Measurements from ENCODE around the gene MLLT3.

MLLT3 gene

GRCh38 chr9:20564650-20565049, 57.6 kb downstream of the MLLT3 start:
- no peak for DNase-seq (ENCODE audit: low spot score)
- TF ChIP-seq CTCF (IDR thresholded peaks at IDR 0.05; ENCODE audit: extremely low read depth, missing control alignments) = no peak

- DNase-seq (ENCODE audit: low spot score) = no peak
- no peak for TF ChIP-seq CTCF (IDR thresholded peaks at IDR 0.05; ENCODE audit: extremely low read depth, missing control alignments)
These were observed 58.4 kb downstream of the MLLT3 start for GRCh38 chr9:20563917-20564316.

DNA sequence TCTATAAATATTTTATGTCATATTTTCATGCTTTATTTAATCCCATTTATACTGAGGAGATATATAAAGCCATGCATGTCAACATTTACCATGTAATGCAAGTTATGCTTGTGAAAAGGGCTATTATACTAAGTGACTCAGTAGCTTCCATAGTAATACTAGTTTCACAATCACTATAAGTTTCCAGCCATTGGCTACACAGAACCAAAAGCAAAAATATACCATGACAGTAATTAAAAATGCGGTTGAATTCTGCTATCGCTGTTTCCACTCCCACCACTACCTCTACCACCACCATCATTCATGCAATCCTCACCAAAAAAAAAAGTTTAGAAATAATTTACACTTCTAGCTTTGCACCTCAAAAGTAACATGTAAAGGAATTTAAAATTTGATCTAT, 60.2 kb downstream of the MLLT3 start:
- DNase-seq (ENCODE audit: low spot score) = no peak

DNA sequence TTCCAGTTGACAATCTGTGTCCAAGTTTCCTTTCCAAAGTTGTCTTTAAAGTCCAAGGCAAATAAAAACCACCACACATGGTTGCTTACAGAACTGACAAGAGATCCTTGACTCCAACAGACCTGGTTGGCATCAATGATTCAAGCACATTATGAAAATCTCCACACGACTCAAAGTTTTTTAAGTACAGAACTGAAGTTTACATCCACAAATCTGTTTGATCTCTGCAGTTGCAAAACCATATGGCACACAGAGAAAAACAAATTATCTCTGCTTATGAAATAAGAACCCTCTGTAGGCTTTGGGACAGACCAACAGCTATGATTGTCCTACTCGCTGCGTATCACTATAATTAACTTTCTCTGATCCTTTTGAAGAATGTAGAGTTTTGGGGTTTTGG, 60.8 kb downstream of the MLLT3 start:
- TF ChIP-seq CTCF (IDR thresholded peaks at IDR 0.05; ENCODE audit: extremely low read depth, missing control alignments) = no peak
- no peak for DNase-seq (ENCODE audit: low spot score)

More for the DNA sequence above, 60.2 kb downstream of the MLLT3 start:
- no peak for TF ChIP-seq CTCF (IDR thresholded peaks at IDR 0.05; ENCODE audit: extremely low read depth, missing control alignments)

- no peak for DNase-seq (ENCODE audit: low spot score)
- no peak for TF ChIP-seq CTCF (IDR thresholded peaks at IDR 0.05; ENCODE audit: extremely low read depth, missing control alignments)
These were observed 62.9 kb downstream of the MLLT3 start for GRCh38 chr9:20559231-20559890.

DNA sequence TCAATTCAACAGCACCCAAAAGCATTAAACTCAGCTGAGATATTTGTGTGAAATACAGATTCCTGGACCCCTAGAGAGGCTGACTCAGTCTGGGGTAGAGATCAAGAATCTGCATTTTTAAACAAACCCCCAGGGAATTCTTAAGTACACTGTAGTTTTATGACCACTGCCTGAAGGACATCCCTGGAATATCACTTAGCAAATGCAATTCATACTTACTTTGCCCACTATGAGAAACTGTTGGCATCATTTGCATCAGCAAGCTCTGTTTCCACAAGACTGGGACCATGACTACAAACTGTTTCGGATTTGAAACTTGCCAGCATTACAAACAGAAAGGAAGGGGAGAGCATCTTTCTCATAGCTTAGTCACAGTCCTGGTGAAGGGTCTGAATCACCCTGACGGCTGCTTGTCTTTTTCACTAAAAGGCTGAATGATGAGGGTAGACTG, 63.7 kb downstream of the MLLT3 start:
- TF ChIP-seq CTCF (IDR thresholded peaks at IDR 0.05; ENCODE audit: extremely low read depth, missing control alignments) = no peak
- no peak for DNase-seq (ENCODE audit: low spot score)

DNA sequence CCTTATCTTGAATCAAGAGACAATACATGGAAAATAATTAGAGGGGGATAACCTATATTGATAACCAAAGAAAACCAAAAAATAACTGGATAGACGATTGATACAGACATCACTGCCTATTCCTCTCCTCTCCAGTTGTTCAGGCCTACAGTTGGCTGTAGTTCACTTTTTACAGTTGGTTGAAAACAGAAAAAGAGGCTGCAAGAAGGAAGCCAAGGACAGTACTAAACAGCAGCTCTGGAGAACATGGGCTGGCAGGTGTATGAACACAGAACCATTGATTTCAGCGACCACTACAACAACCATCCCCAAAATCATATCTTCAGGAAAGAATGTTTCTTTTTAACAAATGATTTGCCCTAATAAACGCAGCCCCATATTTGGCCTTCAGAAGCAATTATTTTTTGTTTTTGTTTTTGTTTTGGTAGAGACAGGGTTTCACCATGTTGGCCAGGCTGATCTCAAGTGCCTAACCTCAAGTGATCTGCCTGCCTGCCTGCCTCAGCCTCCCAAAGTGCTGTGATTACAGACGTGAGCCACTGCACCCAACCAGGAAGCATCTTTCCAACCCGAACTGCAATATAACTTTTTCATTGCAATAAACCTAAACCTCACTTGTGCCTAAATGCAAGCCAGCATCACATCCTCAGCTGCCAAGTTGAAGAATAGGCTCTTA, 64.3 kb downstream of the MLLT3 start:
- TF ChIP-seq CTCF (IDR thresholded peaks at IDR 0.05; ENCODE audit: extremely low read depth, missing control alignments) = no peak
- DNase-seq (ENCODE audit: low spot score) = no peak

All from GM20000 (cell line).